Measurements from ENCODE around the gene TNC. TPM values are rescaled to one million over a fixed set of nuclear protein-coding genes. Genes with fewer than 3 reads are reported as not detected.

TNC gene
- total and polyA plus RNA-seq, 3 donors from 2014 or later, result 3.3 to 44.0 (median 3.5) TPM

- DNase-seq, result no peak
- H3K4me3 ChIP-seq, result no peak overlapping the region
- TF ChIP-seq POLR2A (IDR thresholded peaks at IDR 0.05) (no peak), CTCF (IDR thresholded peaks at IDR 0.05) (no peak)
- no peaks in the 10 kb centered on the region for H3K27me3 ChIP-seq
- H3K9me3 ChIP-seq, result no peaks in the 10 kb centered on the region
- H3K36me3 ChIP-seq (ENCODE audit: low read depth, missing control alignments), result no peaks in the 10 kb centered on the region
- no peak overlapping the region for H3K27ac ChIP-seq
- 68 to 78% methylated on average over 1 of the region's 1 CpG for WGBS, 2 donors
- intact Hi-C loops (cut with DNase I; ENCODE audit: low total_unique reads), result no loop called here
- no peaks in the 10 kb centered on the region for H3K4me1 ChIP-seq
These were observed 8.5 kb downstream of the TNC start for GRCh38 chr9:115109486-115109885.

- H3K9me3 ChIP-seq, result no peaks in the 10 kb centered on the region
- TF ChIP-seq POLR2A (IDR thresholded peaks at IDR 0.05), result no peak
- TF ChIP-seq CTCF (IDR thresholded peaks at IDR 0.05), result no peak
- no peak for DNase-seq
- H3K36me3 ChIP-seq (ENCODE audit: low read depth, missing control alignments), result no peaks in the 10 kb centered on the region
- 56 to 85% methylated on average over 2 of the region's 2 CpGs for WGBS, 2 donors
- intact Hi-C loops (cut with DNase I; ENCODE audit: low total_unique reads), result no loop called here
- H3K27me3 ChIP-seq, result no peaks in the 10 kb centered on the region
- no peak overlapping the region for H3K4me3 ChIP-seq
- H3K27ac ChIP-seq, result no peak overlapping the region
- no peaks in the 10 kb centered on the region for H3K4me1 ChIP-seq
These were observed 10.3 kb downstream of the TNC start for GRCh38 chr9:115107701-115108100.

GRCh38 chr9:115106642-115107041 lies 11.3 kb downstream of the TNC start:
- Histone ChIP-seq H3K36me3 (ENCODE audit: low read depth, missing control alignments) (no peaks in the 10 kb centered on the region), H3K4me1 (no peaks in the 10 kb centered on the region), H3K27me3 (no peaks in the 10 kb centered on the region), H3K27ac (no peak overlapping the region), H3K9me3 (no peaks in the 10 kb centered on the region), H3K4me3 (no peak overlapping the region)
- 42 to 45% methylated on average over 2 of the region's 2 CpGs for WGBS, 2 donors
- no peak for DNase-seq
- intact Hi-C loops (cut with DNase I; ENCODE audit: low total_unique reads), result no loop called here
- TF ChIP-seq CTCF (IDR thresholded peaks at IDR 0.05), result no peak
- TF ChIP-seq POLR2A (IDR thresholded peaks at IDR 0.05), result no peak

- TF ChIP-seq CTCF (IDR thresholded peaks at IDR 0.05), result no peak
- TF ChIP-seq POLR2A (IDR thresholded peaks at IDR 0.05), result no peak
- H3K27ac ChIP-seq, result no peak overlapping the region
- H3K27me3 ChIP-seq, result no peaks in the 10 kb centered on the region
- 97 to 100% methylated on average over 1 of the region's 1 CpG for WGBS, 2 donors
- no peaks in the 10 kb centered on the region for H3K36me3 ChIP-seq (ENCODE audit: low read depth, missing control alignments)
- intact Hi-C loops (cut with DNase I; ENCODE audit: low total_unique reads), result no loop called here
- H3K4me1 ChIP-seq, result no peaks in the 10 kb centered on the region
- DNase-seq, result no peak
- no peaks in the 10 kb centered on the region for H3K9me3 ChIP-seq
- H3K4me3 ChIP-seq, result no peak overlapping the region
These were observed 12.0 kb downstream of the TNC start for GRCh38 chr9:115106001-115106400.

- DNase-seq, result no peak
- Histone ChIP-seq H3K4me3 (no peak overlapping the region), H3K27me3 (no peaks in the 10 kb centered on the region), H3K4me1 (no peaks in the 10 kb centered on the region), H3K36me3 (ENCODE audit: low read depth, missing control alignments) (no peaks in the 10 kb centered on the region), H3K27ac (no peak overlapping the region), H3K9me3 (no peaks in the 10 kb centered on the region)
- 86 to 92% methylated on average over 4 of the region's 4 CpGs for WGBS, 2 donors
- intact Hi-C loops (cut with DNase I; ENCODE audit: low total_unique reads), result no loop called here
- no peak for TF ChIP-seq CTCF (IDR thresholded peaks at IDR 0.05)
- no peak for TF ChIP-seq POLR2A (IDR thresholded peaks at IDR 0.05)
These were observed 13.0 kb downstream of the TNC start for GRCh38 chr9:115104908-115105307.
